HFFc6 (cell line): ENCODE results near the gene RXFP3. TPM values are rescaled to one million over a fixed set of nuclear protein-coding genes. Genes with fewer than 3 reads are reported as not detected.

Source experiments
- DNase-seq: peaks from one replicate; pipeline ENCODE4 v3.0.0-alpha.2; 2018
- H3K27ac Mint-ChIP-seq: 2 replicates; pipeline ENCODE4 v1.8.0; 2020; ENCODE audit warnings: mild to moderate bottlenecking, mixed read lengths
- H3K27me3 Mint-ChIP-seq: 2 replicates; pipeline ENCODE4 v1.8.0; 2021; ENCODE audit warnings: mild to moderate bottlenecking, moderate library complexity, mixed read lengths; ENCODE audit not compliant: insufficient read depth
- H3K36me3 Mint-ChIP-seq: 2 replicates; pipeline ENCODE4 v1.8.0; 2021; ENCODE audit warnings: low read depth, mixed read lengths
- H3K4me1 Mint-ChIP-seq: 2 replicates; pipeline ENCODE4 v1.8.0; 2020; ENCODE audit warnings: low read depth, mixed read lengths
- H3K4me3 Mint-ChIP-seq: 2 replicates; pipeline ENCODE4 v1.8.0; 2020; ENCODE audit warnings: mild to moderate bottlenecking, moderate library complexity, mixed read lengths
- H3K9me3 Mint-ChIP-seq: 2 replicates; pipeline ENCODE4 v1.8.0; 2020; ENCODE audit warnings: mild to moderate bottlenecking, mixed read lengths
- CTCF ChIP-seq: fragments of 200-600 bp; sonication (generic); IDR thresholded peaks from 2 replicates; pipeline ENCODE4 v1.5.0; 2021; ENCODE audit warnings: antibody characterized with exemption, mild to moderate bottlenecking
- total RNA-seq, 6 experiments: library from RNA; stranded (reverse); fragmentation: NEBNext Ultra II Directional; extraction: Animal tissue kit (Norgen Biotek cat#: 25700); gene quantifications; 2 replicates in 1 of 6; 3 replicates in 5 of 6; pipeline ENCODE4 v1.2.3, GENCODE V29; 2021

The RXFP3 gene
- total RNA-seq, 6 experiments from 2014 or later = not detected

GRCh38 chr5:33929925-33930690 is 6.1 kb upstream of the RXFP3 start:
- no peak for TF ChIP-seq CTCF
- Mint-ChIP-seq H3K27ac (no peak overlapping the region), H3K9me3 (no peaks in the 10 kb centered on the region), H3K4me3 (no peak overlapping the region), H3K36me3 (no peaks in the 10 kb centered on the region; the same call in 1 of the 2 replicates), H3K27me3 (peaks cover 3% of the 10 kb centered on the region; the same call in 1 of the 2 replicates), H3K4me1 (peaks cover 29% of the 10 kb centered on the region)
- peak; percentile 30 for DNase-seq

GRCh38 chr5:33931136-33931535 is 5.0 kb upstream of the RXFP3 start:
- H3K4me1 Mint-ChIP-seq = peaks cover 37% of the 10 kb centered on the region
- no peaks in the 10 kb centered on the region; the same call in 1 of the 2 replicates for H3K36me3 Mint-ChIP-seq
- H3K9me3 Mint-ChIP-seq = no peaks in the 10 kb centered on the region
- H3K27ac Mint-ChIP-seq = no peak overlapping the region
- TF ChIP-seq CTCF = no peak
- H3K27me3 Mint-ChIP-seq = peaks cover 6% of the 10 kb centered on the region
- DNase-seq = no peak
- no peak overlapping the region for H3K4me3 Mint-ChIP-seq

- Mint-ChIP-seq H3K27me3 (peaks cover 20% of the 10 kb centered on the region), H3K4me3 (no peak overlapping the region), H3K9me3 (no peaks in the 10 kb centered on the region), H3K27ac (peak overlapping the region; percentile 58; the same call in 1 of the 2 replicates), H3K36me3 (no peaks in the 10 kb centered on the region; the same call in 1 of the 2 replicates), H3K4me1 (peaks cover 39% of the 10 kb centered on the region)
- TF ChIP-seq CTCF = no peak
- no peak for DNase-seq
These were observed 2.4 kb upstream of the RXFP3 start for GRCh38 chr5:33933723-33934169.

GRCh38 chr5:33934176-33934575 is 2.0 kb upstream of the RXFP3 start:
- peaks cover 39% of the 10 kb centered on the region for H3K4me1 Mint-ChIP-seq
- H3K27me3 Mint-ChIP-seq = peaks cover 23% of the 10 kb centered on the region
- DNase-seq = peak; percentile 53
- peak overlapping the region; percentile 58; the same call in 1 of the 2 replicates for H3K27ac Mint-ChIP-seq
- no peaks in the 10 kb centered on the region for H3K9me3 Mint-ChIP-seq
- no peak for TF ChIP-seq CTCF
- H3K4me3 Mint-ChIP-seq = no peak overlapping the region; the same call in 1 of the 2 replicates
- no peaks in the 10 kb centered on the region; the same call in 1 of the 2 replicates for H3K36me3 Mint-ChIP-seq

- H3K27me3 Mint-ChIP-seq = peaks cover 27% of the 10 kb centered on the region
These were observed 194 bp upstream of the RXFP3 start for GRCh38 chr5:33936004-33936380.

More at GRCh38 chr5:33936004-33936380, 194 bp upstream of the RXFP3 start:
- Mint-ChIP-seq H3K27ac (no peak overlapping the region), H3K4me1 (peaks cover 51% of the 10 kb centered on the region), H3K4me3 (peak overlapping the region; percentile 85), H3K36me3 (no peaks in the 10 kb centered on the region; the same call in 1 of the 2 replicates), H3K9me3 (no peaks in the 10 kb centered on the region)
- peak; percentile 66 for TF ChIP-seq CTCF
- peak; percentile 7 for DNase-seq
